GM10847 (cell line): Measurements from ENCODE around the gene SPECC1.

Experiments
- POLR2A ChIP-seq: IDR thresholded peaks from 2 replicates; pipeline ENCODE4 v1.6.1; 2011; ENCODE audit not compliant: insufficient read length; ENCODE audit errors: extremely low read depth

Gene SPECC1

DNA sequence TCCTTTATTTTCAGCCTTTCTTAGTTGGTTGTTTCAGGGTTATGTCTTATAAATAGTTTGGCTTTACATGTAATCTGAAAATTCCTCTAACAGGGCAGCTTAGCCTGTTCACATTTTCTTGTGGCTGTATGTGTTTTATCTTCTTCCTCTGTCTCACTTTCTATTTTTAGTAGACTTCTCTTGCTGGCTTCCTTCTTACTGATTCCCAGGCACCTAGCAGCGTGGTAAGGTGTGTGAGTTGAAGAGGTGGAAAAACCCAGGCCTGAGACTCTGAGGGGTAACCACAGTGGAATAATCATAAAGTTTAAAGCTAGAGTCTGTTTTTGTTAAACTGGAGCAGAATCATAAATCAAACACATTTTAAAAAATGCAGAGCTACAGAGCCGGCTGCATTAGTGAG lies 267.3 kb downstream of the SPECC1 start:
- TF ChIP-seq POLR2A: no peak

DNA sequence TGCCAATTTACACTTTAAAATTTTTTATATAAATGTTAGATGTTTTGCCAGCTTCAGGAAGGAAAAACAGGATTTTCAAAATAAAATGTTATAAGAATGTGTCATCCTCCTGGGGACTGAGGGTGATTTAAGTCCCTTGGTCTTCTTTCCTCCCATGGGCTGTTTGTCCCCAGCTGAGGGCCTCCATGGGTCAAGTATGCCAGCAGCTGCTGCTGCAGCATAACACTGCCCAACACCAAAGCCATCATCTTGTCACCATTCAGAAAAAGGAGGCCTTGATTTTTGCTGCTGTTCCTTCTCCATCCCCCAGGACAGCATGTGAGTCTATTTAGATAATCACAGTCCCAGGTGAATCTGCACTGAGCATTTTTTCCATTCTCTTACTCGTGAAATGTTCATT lies 269.6 kb downstream of the SPECC1 start:
- no peak for TF ChIP-seq POLR2A

DNA sequence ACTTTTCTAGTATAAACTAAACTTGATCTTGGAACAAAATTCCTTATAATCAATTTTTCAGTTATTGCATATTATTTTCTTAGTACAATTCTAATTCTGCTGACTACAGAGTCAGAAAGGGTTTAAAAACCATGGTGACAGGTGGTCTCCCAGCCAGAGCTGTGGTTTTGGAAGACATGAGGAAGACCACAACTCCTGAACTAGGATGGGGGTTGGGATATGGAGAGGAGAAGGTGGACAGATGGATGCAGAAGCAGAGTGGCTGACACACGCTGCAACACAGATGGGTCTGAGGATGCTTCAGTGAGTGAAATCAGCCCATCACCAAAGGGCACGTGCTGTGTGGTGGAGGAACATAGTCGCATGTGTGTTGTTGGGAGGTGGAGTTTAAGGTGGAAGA lies 270.5 kb downstream of the SPECC1 start:
- no peak for TF ChIP-seq POLR2A

DNA sequence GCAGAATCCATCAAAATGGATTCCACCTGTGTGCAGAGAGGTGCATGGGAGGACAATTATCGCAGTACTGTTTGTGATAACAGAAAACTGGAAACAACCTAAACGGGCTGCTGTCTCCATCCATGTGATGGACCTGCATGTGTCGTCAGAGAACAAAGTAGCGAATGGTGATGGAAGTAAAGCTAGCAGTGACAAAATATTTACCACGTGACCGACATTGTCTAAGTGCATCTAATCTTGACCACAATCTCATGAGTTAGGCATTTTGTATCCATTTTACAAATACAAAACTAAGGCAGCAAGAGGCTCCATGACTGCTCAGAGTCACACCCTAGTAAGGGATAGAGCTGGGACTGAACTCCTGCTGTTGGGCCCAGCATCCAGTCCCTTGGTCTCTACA lies 270.9 kb downstream of the SPECC1 start:
- no peak for TF ChIP-seq POLR2A

DNA sequence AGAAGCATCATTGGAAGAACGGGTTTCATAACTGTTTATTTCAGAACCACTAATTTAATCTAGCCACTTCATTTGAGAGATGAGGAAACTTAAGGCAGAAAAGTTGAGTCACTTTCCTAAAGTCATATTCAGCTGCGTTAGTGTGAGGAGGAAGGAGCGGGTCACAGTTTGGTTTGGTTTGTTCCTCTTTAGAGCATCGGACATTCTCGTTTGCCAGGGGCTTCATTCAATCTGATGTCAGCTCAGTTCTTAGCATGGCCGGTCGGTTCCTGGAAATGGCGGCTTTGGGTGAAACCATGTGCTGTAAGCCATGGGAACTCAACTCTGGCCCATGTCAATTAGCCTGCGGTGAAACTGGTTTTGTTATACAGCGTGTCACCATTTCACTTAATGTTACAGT lies 271.7 kb downstream of the SPECC1 start:
- no peak for TF ChIP-seq POLR2A

DNA sequence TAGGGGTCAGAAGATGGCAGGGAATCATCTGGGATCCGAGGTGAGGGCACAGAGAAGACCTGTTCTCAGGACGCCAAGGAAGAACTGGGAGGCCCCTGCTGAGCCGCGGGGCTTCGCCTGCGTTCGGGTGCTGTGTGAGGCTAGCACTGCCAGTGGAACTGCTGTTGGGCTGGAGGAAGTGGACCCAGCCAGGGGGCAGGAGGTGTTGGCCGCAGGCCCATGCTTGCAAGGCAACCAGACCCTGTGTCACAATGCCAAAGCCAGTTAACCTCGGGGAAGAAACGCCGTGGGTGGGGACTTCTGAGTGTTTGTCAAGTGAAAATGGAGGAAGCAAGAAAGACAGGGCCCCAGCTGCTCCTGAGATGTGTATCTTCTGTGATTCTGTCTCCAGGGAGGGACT lies 272.7 kb downstream of the SPECC1 start:
- TF ChIP-seq POLR2A: no peak

DNA sequence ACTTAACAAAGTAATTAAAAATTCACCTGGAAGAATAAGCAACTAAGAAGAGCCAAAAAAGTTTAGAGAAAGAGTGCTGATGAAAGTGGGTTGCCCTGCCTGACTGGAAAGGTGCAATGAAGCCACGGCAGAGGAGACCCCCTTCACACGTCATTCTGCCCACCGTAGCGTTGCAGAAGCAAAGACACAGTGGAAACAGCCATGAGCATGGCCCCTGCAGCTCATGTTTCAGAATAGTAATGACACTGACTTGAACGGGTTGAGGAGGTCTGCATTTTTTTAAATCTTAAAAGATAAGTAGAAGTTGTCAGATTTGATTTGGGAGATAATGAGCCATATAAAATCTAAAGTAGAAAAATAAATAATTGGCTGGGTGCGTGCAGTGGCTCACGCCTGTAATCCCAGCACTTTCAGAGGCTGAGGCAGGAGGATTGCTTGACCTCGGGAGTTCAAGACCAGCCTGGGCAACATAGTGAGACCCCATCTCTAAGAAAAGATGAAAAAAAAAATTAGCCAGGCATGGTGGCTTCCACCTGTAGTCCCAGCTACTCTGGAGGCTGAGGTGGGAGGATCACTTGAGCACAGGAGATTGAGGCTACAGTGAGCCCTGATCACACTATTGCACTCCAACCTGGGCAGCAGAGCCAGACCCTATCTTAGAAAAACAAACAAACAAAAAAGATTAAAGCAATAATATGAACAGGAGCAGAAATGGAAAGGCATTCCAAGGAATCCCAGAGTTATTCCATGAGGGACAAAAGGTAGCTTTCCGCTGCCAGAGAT lies 273.6 kb downstream of the SPECC1 start:
- no peak for TF ChIP-seq POLR2A

DNA sequence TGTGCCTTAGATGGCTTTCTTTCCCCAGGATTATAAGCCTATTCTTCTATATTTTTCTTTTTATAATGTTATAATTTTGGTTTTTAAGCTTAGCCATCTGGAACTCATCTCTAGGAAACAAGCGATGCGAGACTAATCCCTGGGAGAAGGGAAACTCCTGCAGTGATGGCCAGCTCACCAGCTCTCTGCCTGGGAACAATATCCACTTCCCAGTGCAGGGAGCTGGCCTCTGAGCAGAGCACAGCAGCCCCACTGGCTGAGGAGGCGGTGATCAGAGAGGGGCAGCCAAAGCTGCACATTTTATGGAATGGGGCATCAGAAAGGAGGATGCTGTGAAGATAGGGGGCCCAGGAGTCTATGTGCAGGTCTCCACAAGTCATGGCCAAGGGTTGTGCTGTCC lies 274.9 kb downstream of the SPECC1 start:
- no peak for TF ChIP-seq POLR2A

DNA sequence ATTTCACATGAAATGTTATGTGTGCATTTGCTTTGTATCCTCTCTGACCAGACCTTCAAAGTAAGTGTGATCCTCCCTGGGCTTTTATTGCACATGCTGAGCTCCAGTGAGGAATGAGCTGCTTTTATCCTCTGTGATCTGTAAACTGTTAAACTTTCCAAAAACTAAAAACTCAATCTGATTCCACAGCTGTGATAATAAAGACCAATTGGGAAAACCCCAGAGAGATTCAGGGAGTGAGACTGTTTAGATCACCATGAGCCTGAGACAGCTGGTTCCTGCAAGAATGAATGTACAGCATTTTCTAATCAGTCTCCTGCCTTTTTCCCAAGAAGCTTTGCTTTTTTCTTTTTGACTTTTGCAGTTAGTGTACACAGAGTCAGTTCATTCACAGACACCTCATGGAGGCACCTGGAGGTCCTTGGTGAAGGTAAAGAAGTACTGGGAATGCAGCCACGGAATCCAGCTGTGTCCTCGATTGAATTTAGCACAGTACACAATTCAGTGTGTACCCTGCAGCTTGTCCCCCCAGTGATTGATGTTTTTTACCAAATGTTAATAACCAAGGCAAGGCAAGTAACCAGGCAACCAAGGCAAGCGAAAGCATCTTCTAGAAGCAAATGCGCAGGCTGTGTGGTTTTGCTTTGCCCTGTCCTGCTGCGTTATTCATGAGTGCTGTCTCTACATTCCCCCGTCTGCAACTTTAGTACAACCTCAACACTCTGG lies 275.6 kb downstream of the SPECC1 start:
- no peak for TF ChIP-seq POLR2A

DNA sequence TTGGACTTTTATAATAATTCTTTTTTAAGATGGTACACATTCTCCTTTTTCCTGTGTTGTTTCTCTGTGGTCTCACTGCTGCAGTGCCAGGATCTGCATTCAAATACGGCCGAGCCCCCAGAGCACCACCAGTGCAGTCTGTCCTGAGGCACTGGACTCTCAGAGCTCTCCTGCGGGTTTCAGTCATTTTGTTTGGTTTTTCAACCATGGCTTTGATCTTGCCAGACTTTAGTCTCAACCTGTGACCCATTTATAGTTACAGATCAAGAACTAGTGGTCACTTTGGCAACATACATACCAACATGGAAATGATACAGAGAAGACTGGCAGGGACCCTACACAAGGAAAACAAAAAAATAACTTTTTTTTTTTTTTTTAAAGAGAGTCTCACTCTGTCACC lies 280.8 kb downstream of the SPECC1 start:
- no peak for TF ChIP-seq POLR2A

DNA sequence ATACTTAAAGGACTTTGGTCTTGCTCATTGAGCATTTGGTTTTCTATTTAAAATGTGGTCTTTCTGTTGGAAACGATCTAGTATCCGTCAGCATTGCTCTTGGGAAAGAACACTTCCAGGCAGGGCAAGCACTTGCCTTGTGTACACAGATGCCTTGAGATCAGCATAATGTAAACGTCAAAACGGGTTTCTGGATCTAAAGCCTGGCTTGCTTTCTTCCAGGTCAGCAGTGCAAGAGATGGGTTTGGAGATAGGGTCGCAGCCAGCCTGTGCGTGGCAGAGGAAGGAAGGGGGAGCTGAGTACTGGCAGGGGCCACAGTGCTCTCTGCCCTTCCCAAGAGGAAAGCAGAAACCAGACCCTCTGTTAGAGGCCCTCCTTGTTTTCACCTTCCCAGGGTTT lies 282.7 kb downstream of the SPECC1 start:
- no peak for TF ChIP-seq POLR2A

DNA sequence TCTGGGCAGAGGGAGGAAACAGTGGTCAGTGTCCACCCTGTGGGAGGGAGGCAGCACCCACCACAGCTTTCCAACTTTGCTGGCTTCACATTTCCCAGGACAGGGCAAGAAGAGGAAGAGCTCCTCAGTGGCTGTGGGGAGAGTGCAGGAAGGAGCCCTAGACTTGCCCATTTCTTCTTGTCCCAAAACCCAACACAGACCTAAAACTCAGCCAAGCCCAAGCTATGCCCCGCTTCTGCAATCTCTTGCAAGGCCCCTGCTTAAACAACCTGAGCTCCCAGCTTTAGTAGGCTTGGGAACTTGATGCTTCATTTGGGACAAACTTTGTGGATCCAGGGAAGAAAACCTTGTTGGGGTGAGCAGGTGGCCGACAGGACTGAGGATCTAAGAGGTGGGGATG lies 284.3 kb downstream of the SPECC1 start:
- no peak for TF ChIP-seq POLR2A

DNA sequence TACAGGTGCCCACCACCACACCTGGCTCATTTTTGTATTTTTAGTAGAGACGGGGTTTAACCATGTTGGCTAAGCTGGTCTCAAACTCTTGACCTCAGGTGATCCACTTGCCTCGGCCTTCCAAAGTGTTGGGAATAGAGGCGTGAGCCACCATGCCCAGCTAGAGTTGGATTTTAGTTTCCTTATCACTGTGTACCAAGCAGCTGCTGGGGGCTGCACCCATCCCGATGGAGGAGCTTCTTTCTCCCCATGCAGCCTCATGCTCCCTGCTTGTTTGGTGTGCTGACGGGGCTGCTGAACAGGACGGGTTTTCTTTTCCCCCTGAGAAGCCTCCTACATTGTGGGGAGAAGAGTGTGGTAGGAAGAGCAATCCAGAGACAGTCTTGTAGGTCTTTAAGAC lies 285.0 kb downstream of the SPECC1 start:
- no peak for TF ChIP-seq POLR2A

DNA sequence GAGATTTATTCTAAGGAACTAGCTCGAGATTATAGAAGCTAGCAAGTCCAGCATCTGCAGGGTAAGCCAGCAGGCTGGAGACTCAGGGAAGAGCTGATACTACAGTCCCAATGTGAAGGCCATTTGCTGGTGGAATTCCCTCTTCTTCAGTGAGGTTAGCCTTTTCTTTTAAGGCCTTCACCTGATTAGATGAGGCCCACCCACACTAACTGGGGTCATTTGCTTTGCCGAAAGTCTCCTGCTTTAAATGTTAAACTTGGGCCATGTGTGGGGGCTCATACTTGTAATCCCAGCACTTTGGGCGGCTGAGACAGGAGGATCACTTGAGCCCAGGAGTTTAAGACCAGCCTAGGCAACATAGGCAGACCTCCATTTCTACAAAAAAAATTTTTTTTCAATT lies 289.9 kb downstream of the SPECC1 start:
- no peak for TF ChIP-seq POLR2A

DNA sequence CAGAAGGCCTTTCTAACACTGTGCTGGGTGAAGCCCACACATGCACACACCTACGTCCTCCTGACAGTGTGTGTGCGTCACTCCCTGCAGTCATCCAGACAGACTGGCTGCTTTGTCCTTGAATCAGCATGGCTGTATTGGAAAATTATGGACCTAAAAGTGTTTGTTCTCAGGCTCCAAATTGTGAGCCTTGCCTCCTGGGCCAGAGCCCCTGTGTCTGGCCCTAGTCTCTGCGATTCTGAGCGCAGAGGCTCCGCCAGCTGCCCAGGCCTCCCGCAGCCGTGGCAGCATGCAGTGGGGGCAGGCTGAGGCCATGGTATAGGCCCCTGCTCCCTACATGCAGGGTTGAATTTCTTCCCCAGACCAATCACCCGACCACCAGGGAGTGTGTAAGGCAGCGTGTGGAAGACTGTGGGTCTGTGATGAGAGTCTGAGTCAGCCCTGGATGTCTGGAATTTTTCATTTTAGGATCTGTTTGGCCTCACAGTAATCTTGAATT lies 291.3 kb downstream of the SPECC1 start:
- no peak for TF ChIP-seq POLR2A

DNA sequence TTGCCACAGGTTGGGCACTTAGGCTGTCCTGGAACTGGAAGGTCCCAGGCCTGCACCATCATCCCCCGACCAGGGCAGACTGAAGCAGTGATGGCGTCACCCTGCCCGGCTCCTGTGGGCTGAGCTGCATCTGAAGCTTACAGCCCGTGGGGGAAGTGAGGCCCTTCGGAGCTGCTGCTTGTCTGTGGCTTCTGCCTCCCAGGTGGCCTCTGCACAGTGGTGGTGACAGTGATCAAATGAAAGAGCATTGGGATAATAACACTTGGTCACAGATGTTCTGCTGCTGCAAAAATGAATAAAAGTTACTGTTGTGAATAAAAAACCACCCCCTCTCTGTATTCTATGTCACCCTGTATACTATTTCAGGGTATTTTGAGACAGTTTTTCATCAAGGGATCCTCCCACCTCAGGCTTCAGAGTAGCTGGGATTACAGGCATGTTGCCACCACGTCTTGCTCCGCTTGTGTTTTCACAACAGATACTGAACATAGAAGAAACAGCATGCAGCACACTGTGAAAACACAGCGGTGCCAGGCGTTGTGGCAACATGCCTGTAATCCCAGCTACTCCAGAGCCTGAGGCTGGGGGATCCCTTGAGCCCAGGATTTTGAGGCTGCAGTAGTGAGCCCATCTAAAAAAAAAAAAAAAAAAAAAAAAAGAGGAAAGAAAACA lies 293.2 kb downstream of the SPECC1 start:
- TF ChIP-seq POLR2A: no peak
